COLO668 (cell line): ENCODE data around the gene SARS1.
"Not testable (repeated sequence)": the region's sequence is repeated elsewhere in the genome, so short reads cannot be mapped to it uniquely, and the experiment has no call there.

Experiments
- DNase-seq: peaks from one replicate; lab custom pipeline; 2025; ENCODE audit not compliant: unreplicated experiment; lab: John Stamatoyannopoulos, UW

The SARS1 gene

GRCh38 chr1:109272831-109273547, 59.3 kb downstream of the SARS1 start:
- no peak for DNase-seq

DNA sequence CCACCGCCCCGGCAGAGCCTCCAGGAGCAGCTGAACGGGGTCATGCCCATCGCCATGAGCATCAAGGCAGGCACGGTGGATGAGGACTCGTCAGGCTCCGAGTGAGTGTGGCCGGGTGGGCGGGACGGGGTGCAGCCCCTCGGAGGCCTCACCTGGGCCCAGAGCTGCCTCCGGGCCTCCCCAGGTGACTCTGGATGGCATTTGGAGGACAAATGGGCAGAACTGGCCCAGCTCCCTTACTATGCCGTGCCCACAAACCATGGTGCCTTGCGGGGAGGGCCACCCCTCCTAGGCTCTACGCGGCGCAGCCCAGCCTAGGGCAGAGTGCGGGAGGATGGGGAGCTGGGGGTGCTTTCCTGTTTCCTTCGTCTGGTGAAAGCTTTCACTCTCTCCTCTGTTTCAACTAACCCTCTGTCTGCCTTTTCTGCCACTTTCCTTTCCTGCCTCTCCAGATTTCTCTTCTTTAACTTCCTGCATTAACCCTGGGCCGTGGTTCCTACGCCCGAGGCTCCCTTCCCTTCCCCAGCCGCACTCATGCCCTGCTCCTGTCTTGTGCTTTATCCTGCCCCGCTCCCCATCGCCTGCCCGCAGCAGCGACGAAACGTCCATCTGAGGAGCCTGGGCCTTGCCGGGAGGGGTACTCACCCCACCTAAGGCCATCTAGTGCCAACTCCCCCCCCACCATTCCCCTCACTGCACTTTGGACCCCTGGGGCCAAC, 60.0 kb downstream of the SARS1 start:
- DNase-seq, result no peak

DNA sequence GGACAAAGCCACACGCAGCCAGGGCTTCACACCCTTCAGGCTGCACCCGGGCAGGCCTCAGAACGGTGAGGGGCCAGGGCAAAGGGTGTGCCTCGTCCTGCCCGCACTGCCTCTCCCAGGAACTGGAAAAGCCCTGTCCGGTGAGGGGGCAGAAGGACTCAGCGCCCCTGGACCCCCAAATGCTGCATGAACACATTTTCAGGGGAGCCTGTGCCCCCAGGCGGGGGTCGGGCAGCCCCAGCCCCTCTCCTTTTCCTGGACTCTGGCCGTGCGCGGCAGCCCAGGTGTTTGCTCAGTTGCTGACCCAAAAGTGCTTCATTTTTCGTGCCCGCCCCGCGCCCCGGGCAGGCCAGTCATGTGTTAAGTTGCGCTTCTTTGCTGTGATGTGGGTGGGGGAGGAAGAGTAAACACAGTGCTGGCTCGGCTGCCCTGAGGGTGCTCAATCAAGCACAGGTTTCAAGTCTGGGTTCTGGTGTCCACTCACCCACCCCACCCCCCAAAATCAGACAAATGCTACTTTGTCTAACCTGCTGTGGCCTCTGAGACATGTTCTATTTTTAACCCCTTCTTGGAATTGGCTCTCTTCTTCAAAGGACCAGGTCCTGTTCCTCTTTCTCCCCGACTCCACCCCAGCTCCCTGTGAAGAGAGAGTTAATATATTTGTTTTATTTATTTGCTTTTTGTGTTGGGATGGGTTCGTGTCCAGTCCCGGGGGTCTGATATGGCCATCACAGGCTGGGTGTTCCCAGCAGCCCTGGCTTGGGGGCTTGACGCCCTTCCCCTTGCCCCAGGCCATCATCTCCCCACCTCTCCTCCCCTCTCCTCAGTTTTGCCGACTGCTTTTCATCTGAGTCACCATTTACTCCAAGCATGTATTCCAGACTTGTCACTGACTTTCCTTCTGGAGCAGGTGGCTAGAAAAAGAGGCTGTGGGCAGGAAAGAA, 61.1 kb downstream of the SARS1 start:
- peak; percentile 83 for DNase-seq

GRCh38 chr1:109275706-109276345, 62.1 kb downstream of the SARS1 start:
- no peak for DNase-seq

DNA sequence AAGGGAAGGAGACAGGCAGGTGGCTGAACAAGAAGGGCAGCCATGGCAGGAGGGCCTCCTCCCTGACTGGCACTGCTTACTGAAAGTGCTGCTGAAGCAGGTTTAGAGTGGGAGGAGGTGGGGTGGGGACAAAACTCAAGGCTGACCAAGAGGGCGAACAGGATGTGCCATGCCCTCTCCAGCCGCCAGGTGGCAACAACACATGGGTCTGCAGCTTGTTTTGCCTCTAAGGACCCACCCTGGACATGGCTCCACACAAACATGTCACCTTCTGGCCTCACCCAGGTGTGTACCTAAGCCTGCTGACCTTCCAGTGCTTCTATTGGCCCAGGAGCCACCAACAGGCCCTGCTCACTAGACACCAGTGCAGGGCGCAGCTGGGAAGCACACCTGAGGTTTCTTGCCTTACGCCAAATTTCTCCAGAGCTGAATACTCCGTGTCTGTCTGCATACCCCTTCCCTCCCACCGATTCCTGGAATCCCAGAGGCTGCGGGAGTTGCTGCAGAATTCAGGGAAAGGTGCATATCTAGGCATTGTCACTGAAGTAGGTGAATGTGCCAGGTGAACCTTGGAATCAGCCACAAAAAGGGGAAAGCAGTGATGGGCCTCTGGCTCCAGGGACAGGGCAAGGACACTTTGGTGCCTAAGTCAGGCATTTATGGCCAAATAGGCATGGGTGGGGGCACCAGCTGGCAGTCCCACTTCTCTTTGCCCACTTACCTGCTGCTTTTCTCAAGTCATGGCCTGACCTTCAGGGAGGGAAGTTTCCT, 63.9 kb downstream of the SARS1 start:
- DNase-seq, result peak; percentile 76

- no peak for DNase-seq
Observed at GRCh38 chr1:109279615-109280278, 66.0 kb downstream of the SARS1 start.

- no peak for DNase-seq
Observed at GRCh38 chr1:109280862-109281261, 67.1 kb downstream of the SARS1 start.

DNA sequence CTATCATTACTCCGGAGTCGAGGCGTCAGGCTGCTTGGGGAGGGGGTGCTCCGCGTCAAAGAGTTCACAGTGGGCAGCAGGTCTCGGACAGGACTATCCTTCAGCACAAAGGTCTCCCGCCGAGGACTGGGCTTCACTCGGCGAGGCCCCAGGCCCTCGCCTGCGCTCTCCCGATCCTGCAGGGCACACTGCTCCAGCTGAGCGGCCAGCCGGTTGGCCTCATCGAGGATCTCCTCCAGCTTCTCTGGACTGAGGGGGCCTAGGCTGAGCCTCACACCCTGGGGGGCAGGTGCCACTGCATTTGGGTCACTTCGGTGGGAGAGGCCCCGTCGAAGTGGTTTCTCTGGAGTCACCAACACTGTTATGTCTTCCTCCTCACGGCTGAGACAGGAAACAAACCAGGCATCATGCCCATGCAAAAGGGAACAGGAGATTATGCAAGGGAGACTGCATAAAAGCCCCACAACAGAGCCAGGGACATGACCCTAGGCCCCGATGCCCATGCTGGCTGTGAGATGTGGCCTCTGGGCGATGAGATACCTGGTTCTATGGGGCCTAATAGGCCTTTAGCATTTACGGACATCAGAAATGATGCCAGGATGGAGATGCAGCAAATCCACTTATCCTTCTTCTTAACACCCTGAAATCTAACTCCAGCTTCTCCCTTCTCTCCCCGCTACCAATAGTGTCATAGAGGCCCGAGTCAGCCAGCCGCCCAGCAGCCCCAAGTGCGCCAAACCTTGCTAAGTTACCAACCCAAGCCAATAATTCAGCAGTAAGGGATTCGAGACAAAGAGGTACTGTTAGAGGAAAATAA, 68.2 kb downstream of the SARS1 start:
- DNase-seq, result no peak

DNA sequence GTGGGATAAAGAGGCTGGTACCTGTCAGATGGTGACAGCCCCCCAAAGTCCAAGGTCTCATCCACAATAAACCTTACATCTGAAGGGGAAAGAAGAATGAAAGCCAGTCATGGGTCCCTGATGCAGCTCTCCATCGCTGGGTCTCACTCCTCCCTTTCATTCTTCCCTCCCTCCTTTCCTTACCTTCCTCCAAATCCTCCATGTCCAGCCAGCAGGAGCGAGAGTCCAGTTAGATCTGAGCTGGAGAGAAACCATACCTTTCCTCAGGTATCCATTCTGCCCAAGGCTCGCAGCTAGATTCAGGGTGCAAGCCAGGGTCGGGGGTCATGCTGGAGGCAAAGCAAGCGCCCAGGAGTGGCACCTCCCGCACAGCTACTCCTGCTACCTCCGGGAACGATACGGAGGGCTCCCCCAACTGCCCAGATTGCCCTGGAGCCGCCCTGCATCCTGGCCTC, 68.8 kb downstream of the SARS1 start:
- no peak for DNase-seq

- peak; percentile 98 for DNase-seq
Observed at GRCh38 chr1:109282952-109283747, 69.4 kb downstream of the SARS1 start, which contains the start of gene PSRC1. Gene PSRC1, minus strand, starts transcription at chr1:109283145.

- no peak for DNase-seq
Observed at GRCh38 chr1:109283748-109284600, 70.3 kb downstream of the SARS1 start.

DNA sequence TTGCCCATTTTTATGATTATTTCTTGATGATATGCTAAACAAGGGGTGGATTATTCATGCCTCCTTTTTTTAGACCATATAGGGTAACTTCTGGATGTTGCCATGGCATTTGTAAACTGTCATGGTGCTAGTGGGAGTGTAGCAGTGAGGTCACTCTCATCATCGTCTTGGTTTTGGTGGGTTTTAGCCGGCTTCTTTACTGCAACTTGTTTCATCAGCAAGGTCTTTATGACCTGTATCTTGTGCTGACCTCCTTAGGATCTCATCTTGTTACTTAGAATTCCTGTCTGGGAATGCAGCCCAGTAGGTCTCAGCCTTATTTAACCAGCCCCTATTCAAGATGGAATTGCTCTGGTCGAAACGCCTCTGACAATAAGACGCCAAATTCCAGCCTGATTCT, 73.0 kb downstream of the SARS1 start:
- DNase-seq, result not testable (repeated sequence)
